ENCODE results near the gene SCAP.
"Not testable (repeated sequence)": the region's sequence is repeated elsewhere in the genome, so short reads cannot be mapped to it uniquely, and the experiment has no call there.

SCAP gene

GRCh38 chr3:47475570-47476329 lies at the start of gene SCAP:
Gene SCAP (minus strand): TSS chr3:47475941. CDS start chr3:47442993, 32,948 bp downstream.
- DNase-seq (ENCODE audit: low read depth in 1 of 2, low spot score in 1 of 2) = peak; percentile 93 to 96

DNA sequence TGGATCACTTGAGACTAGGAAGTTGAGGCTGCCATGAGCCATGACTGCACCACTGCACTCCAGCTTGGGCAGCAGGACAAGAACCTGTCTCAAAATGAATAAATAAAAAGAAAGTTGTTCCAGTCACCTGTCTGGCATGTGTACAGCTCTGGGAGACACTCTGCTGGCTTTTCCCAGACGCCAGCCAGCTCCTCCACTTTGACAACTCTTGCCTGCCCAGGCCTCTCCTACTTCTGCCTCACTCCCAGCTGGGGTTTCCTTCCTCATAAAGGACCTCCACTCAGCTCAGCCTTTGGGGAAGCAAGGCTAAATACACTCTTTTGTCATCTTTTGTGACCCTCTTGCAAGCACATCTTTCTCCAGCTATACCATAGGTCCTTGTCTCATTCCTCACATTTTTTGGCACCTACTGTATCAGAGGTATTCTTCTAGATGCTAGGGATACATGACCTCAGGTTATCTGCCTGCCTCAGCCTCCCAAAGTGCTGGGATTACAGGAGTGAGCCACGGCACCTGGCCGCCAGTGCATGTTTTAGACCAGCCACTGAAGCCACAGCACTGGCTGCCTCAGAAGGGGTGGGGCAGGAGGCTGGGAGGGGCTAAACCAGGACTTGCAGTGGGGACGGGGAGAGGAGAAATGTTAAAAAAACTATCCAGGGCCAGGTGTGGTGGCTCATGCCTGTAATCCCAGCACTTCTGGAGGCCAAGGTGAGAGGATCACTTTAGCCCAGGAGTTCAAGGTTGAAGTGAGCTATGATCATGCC lies 47.8 kb upstream of the SCAP start:
- no peak for DNase-seq (ENCODE audit: low read depth in 1 of 2, low spot score in 1 of 2)

GRCh38 chr3:47522082-47522987 lies 46.6 kb upstream of the SCAP start:
- peak; percentile 44 to 59 for DNase-seq (ENCODE audit: low read depth in 1 of 2, low spot score in 1 of 2)

DNA sequence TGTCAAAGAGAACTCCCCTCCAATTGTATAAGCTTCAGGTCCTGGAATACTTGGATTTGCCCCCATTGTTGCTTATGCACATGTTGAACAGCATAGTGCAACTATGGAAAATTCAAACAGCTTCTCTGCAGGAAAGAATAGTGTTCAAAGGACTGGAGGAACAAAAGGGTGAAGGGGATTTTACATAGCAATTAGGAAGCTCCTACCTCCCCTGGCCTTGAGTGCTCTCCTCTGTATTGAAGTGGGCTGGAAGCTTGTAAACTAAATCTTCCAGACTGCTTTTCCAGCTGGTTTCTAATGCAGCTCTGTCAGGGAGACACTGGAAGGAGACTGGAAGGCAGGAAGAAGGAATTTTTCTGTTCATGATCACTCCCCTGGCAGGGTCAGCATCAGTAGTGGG lies 45.0 kb upstream of the SCAP start:
- no peak for DNase-seq (ENCODE audit: low read depth in 1 of 2, low spot score in 1 of 2)

- DNase-seq (ENCODE audit: low read depth in 1 of 2, low spot score in 1 of 2) = no peak
These were observed 42.2 kb upstream of the SCAP start for GRCh38 chr3:47517937-47518336.

DNA sequence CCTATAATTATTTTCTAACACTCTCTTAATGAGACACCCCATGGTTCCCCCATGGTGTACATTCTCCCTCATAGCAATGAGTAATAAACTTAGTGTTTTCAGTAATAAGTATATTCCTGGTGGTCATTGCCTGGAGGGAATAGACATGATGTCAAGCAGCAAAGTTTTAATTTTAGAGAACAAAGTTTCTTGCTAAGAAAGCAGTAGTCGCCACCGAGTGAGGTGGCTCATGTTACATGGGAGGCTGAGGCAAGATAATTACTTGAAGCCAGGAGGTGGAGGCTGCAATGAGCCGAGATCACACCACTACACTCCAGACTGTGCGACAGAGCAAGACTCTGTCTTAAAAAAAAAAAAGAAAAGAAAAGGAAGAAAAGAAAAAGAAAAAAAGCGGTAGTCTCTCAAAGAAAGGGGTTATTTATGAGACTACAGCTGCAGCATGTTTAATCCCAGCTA lies 40.2 kb upstream of the SCAP start:
- DNase-seq (ENCODE audit: low read depth in 1 of 2, low spot score in 1 of 2) = no peak

DNA sequence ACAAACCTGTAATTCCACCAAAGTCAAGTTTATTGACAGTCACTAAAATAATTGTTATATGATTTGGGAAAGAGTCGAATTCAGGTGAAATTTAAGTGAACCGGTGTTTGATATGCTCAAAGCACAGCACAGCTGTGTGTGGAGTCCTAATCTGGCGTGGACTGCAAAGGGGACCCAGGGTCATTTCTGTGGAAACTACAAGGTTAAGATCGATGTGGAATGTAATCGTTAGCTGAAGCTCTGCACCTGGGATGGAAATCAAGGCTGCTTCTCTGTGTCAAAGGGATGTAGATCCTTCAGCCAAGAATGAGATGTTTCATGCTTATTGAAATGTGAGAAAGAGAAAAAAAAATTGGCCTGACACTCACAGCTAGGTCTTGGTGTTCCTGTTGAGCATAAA lies 39.4 kb upstream of the SCAP start:
- DNase-seq (ENCODE audit: low read depth in 1 of 2, low spot score in 1 of 2) = no peak

GRCh38 chr3:47513125-47513929 lies 37.6 kb upstream of the SCAP start, which contains the start of gene ELP6:
Gene ELP6 (minus strand): TSS chr3:47513712. CDS start chr3:47513590, 122 bp downstream.
- DNase-seq (ENCODE audit: low read depth in 1 of 2, low spot score in 1 of 2) = peak; percentile 96

- no peak for DNase-seq (ENCODE audit: low read depth in 1 of 2, low spot score in 1 of 2)
These were observed 36.8 kb upstream of the SCAP start for GRCh38 chr3:47512416-47513124.

GRCh38 chr3:47505267-47505666 lies 29.5 kb upstream of the SCAP start:
- DNase-seq (ENCODE audit: low read depth in 1 of 2, low spot score in 1 of 2) = not testable (repeated sequence)

DNA sequence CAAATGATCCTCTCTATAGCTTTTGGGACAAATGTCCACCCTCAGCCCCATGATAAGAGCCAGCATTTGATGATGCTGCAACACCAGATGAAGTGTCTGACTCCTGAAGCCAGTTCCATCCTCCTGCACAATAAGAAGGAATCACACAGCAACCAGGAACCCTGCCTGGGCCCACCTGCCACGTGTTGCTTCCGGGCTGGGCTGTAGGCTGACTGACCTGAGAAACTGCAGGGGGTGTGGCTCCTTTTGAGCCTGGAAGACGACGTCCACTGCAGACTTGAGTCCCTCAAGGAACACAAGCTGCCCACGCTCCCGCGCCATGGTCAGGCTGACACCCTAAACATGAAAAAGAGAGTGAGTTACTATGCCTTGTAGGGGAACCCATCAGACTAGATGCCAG lies 28.4 kb upstream of the SCAP start:
- no peak for DNase-seq (ENCODE audit: low read depth in 1 of 2, low spot score in 1 of 2)

GRCh38 chr3:47503033-47503432 lies 27.3 kb upstream of the SCAP start:
- DNase-seq (ENCODE audit: low read depth in 1 of 2, low spot score in 1 of 2) = no peak

DNA sequence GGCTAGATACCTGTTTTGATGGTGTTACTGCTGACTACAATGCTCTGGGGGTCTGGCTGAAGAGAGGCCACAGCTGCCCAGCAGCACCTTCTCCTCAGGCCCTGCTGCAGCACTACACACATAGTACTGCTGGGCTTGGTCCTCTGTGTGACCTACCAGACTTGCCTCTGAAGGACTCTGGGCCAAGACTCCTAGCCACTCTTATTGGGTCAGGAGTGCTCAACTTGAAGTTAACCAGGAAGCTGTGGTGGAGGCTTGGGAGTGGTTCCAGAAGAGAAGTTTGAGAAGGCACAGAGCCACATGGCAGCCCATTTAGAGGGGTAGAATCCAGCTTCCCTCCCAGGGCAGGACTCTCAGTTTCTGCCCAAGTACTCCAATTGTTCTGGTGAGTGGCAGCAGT lies 21.2 kb upstream of the SCAP start:
- DNase-seq (ENCODE audit: low read depth in 1 of 2, low spot score in 1 of 2) = no peak

- DNase-seq (ENCODE audit: low read depth in 1 of 2, low spot score in 1 of 2) = no peak
These were observed 20.1 kb upstream of the SCAP start for GRCh38 chr3:47495886-47496285.

DNA sequence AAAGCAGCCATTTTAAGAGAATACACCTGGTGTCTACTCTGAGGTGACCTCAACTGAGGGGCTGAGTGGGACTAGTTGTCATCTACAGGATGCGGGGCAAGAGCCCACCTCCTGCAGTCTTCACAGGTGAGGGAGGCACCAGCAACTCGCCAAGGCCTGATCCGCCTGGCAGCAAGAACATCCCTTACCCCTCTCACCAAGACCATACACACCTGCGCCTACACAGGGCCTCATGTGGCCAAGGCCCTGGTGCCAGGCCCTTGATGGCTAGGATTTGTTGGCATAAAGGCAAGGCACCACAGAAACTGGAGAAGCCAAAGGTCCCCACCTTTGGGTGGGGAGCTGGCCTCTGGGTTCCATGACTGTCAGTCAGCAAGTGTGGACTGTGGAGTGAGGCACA lies 19.4 kb upstream of the SCAP start:
- no peak for DNase-seq (ENCODE audit: low read depth in 1 of 2, low spot score in 1 of 2)

- DNase-seq (ENCODE audit: low read depth in 1 of 2, low spot score in 1 of 2) = no peak
These were observed 16.0 kb upstream of the SCAP start for GRCh38 chr3:47491777-47492176.

DNA sequence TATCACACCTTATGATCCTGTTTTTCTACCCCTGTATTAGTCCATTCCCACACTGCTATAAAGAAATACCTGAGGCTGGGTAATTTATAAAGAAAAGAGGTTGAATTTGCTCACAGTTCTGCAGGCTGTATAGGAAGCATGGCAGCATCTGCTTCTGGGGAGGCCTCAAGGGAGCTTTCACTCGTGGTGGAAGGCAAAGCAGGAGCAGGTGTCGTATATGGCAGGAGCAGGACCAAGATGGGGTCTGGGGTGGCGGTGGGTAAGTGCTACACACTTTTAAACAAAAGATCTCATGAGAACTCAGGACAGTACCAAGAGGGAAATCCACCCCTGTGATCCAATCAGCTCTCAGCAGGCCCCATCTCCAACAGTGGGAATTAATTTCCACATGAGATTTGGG lies 15.4 kb upstream of the SCAP start:
- no peak for DNase-seq (ENCODE audit: low read depth in 1 of 2, low spot score in 1 of 2)

DNA sequence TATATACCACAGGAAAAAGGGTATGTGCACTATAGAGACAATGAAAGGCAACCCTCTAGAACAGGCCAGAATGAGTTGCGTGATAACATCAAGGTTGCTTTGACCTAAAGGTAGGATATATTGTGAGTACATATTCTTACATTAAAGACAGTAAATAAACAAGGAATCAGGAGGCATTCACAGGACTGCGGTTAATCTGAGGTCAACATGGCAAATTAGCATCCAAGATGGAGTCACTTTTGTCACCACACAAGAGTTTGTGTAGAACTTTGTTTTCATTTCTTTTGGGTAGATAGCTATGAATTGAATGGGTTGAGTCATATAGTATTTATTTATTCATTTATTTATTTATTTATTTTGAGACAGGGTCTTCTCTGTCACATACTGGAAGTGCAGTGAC lies 11.5 kb upstream of the SCAP start:
- no peak for DNase-seq (ENCODE audit: low read depth in 1 of 2, low spot score in 1 of 2)

GRCh38 chr3:47485812-47486211 lies 10.1 kb upstream of the SCAP start:
- no peak for DNase-seq (ENCODE audit: low read depth in 1 of 2, low spot score in 1 of 2)

- DNase-seq (ENCODE audit: low read depth in 1 of 2, low spot score in 1 of 2) = no peak
These were observed 6.6 kb upstream of the SCAP start for GRCh38 chr3:47482366-47482765.

All from activated CD4-positive, alpha-beta T cell treated with anti-CD3 and anti-CD28 coated beads, Interleukin-2, amount 50 U/mL, for 24 hours (primary cell).